HG03196 (cell line): Measurements from ENCODE around the gene OR14I1.

Experiments
- ATAC-seq: cut with Tn5 transposase; IDR thresholded peaks from one replicate; pipeline ENCODE4 v1.9.1; 2021; ENCODE audit not compliant: unreplicated experiment

OR14I1 gene

GRCh38 chr1:248702714-248703113 is at the start of gene OR14I1:
Gene OR14I1 (minus strand): TSS chr1:248702766.
- no peak for ATAC-seq

- no peak for ATAC-seq
Measured at GRCh38 chr1:248751635-248752034, 49.1 kb upstream of the OR14I1 start.

- no peak for ATAC-seq
Measured at GRCh38 chr1:248751142-248751541, 48.6 kb upstream of the OR14I1 start.

- no peak for ATAC-seq
Measured at GRCh38 chr1:248750496-248750895, 47.9 kb upstream of the OR14I1 start.

GRCh38 chr1:248748211-248748610 is 45.6 kb upstream of the OR14I1 start:
- no peak for ATAC-seq

- ATAC-seq = no peak
Measured at GRCh38 chr1:248740876-248741275, 38.3 kb upstream of the OR14I1 start.

GRCh38 chr1:248739572-248740205 is 37.1 kb upstream of the OR14I1 start:
- ATAC-seq = no peak

GRCh38 chr1:248737457-248737856 is 34.9 kb upstream of the OR14I1 start:
- ATAC-seq = no peak

DNA sequence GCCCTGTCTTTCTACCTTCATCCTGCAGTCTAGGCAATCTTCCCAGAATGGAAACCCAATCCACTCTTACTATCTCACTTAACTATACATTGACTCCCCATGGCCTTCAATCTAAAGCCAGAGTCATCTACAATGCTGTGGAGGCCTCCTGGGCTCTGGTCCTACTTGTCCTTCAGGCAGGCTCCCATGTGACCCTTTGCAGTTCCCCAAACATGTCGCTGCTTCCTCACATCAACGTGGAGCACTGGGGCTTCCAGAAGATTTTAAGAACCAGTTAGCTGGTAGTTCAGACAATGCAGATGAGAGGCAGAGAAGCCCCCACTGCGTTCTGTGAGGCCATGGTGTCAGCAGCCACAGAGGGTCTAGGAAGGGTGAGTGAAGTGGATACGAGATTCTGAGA is 34.4 kb upstream of the OR14I1 start:
- ATAC-seq = no peak

GRCh38 chr1:248733566-248733965 is 31.0 kb upstream of the OR14I1 start:
- ATAC-seq = no peak

GRCh38 chr1:248730507-248731335 is 28.2 kb upstream of the OR14I1 start:
- no peak for ATAC-seq

DNA sequence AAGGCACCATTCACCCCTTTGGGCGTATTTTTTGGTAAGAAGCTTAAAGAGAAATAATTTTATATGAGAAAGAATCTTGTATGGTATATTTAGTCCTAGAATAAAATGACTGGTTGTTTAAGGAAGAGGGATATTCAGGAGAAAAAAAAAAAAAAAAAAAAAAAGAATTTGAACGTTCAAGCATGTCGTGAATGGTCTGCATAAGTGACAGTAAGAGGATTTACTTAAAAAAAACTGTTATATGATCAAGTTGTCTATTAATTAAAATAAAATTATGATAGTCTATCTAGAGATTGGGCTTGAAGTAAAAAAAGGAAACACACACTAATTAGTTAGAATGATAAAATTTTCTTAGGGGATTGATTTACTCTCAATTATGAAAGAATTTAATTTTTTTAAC is 11.7 kb upstream of the OR14I1 start:
- ATAC-seq = no peak

- no peak for ATAC-seq
Measured at GRCh38 chr1:248710305-248710900, 7.8 kb upstream of the OR14I1 start.

GRCh38 chr1:248704606-248705005 is 2.0 kb upstream of the OR14I1 start:
- no peak for ATAC-seq

DNA sequence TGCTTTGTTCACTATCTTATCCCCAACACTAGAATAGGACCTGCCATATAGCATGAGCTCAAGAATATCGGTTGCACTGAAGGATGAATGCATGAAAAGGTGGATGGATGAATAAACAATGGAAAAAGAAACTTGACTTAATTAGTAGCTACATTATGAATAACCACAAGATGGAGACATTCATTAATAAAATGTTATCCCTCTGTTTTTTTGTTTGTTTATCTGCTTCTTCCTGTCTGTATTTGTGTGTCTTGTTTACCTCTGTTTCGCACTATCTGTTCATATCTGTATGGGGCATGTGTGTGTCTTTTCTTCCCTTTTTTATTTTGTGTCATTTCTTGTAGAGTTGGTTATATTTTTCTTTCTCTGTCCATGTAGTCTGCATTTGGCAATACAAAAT is 1.1 kb upstream of the OR14I1 start:
- ATAC-seq = no peak

GRCh38 chr1:248699099-248699498 is 3.5 kb downstream of the OR14I1 start:
- no peak for ATAC-seq

DNA sequence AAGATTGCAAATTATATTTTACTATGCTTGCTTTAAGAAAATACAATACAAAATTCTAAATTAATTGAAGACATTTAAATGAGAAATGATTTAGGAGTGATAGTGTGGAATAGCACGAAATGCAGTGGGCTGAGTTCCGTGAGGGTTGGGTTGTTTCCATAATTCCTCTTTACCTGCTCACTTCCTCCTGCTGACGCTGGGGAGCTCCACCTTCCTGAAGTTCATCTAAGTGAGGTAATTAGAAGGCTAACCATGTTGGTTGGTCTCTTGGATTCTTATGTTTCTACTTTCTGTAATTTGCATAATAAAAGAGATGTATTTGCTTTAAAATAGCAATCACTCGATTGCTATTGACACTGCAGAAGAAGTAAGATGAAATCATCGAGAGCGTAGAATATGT is 4.7 kb downstream of the OR14I1 start:
- ATAC-seq = no peak

- no peak for ATAC-seq
Measured at GRCh38 chr1:248696774-248697173, 5.8 kb downstream of the OR14I1 start.

DNA sequence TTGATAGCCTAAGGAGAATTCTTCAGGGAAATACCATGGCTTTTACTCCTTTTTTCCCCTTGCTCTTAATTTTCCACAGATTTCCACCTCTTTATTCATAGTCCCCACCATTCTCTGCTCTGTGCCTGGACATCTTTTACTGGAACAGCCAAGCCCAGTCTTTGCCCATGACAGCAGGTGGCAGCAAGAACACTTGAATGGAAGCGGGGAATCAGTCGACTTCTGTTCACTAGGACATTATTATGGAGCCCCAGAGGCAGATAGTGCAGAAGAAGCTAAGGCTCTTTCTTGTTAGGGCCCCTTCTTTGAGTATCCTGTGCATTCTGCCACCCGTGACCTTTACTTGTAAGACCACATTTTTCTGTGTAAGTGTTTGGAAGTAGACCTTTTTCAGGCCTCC is 6.3 kb downstream of the OR14I1 start:
- ATAC-seq = no peak

- no peak for ATAC-seq
Measured at GRCh38 chr1:248695451-248696132, 7.0 kb downstream of the OR14I1 start.

DNA sequence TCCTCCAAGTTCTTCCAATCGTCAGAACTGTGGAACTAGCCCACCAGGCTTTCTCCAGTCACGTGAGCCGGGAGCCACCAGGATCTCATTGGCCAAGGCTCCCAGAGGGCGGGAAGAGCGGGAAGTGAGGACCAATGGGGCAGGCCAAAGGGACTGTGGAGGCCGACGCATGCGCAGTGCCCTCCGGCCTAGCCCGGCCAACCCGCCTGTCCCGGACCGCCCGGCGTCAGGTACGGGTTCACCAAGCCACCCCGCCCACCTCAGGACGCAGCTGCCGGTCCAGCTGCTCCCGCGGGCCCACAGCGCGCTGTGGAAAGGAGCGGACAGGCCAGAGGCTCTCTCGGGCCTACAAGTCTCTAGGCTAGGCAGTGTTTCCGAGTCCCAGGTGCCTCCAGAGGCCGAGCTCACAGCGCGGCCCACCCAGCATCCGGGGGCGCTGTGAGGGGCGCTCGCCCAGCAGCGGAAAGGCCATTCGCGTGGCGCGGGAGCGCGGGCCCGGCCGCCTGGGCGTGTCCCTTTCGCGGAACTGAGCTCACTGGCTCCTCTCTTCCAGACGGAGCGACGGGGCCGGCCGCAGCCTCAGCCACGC is 10.9 kb downstream of the OR14I1 start:
- ATAC-seq = no peak
